Fibroblast of pulmonary artery (primary cell): ENCODE measurements around the gene GBP2.

Experiments used
- DNase-seq: peaks from one replicate; pipeline ENCODE4 v3.0.0-alpha.2; 2010; ENCODE audit warnings: low read depth
- H3K4me3 ChIP-seq: replicated peaks from 2 replicates; pipeline ENCODE4 v1.5.1; 2011; ENCODE audit warnings: low read depth, mild to moderate bottlenecking, control low read depth, low read length, moderate library complexity
- TF ChIP-seq, protein P1 (sequence below): IDR thresholded peaks from 2 replicates; pipeline ENCODE4 v1.5.1; 2011; ENCODE audit warnings: mild to moderate bottlenecking, control low read depth, low read length, inconsistent platforms; ENCODE audit errors: missing control alignments

Gene GBP2, protein sequence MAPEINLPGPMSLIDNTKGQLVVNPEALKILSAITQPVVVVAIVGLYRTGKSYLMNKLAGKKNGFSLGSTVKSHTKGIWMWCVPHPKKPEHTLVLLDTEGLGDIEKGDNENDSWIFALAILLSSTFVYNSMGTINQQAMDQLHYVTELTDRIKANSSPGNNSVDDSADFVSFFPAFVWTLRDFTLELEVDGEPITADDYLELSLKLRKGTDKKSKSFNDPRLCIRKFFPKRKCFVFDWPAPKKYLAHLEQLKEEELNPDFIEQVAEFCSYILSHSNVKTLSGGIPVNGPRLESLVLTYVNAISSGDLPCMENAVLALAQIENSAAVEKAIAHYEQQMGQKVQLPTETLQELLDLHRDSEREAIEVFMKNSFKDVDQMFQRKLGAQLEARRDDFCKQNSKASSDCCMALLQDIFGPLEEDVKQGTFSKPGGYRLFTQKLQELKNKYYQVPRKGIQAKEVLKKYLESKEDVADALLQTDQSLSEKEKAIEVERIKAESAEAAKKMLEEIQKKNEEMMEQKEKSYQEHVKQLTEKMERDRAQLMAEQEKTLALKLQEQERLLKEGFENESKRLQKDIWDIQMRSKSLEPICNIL

DNA sequence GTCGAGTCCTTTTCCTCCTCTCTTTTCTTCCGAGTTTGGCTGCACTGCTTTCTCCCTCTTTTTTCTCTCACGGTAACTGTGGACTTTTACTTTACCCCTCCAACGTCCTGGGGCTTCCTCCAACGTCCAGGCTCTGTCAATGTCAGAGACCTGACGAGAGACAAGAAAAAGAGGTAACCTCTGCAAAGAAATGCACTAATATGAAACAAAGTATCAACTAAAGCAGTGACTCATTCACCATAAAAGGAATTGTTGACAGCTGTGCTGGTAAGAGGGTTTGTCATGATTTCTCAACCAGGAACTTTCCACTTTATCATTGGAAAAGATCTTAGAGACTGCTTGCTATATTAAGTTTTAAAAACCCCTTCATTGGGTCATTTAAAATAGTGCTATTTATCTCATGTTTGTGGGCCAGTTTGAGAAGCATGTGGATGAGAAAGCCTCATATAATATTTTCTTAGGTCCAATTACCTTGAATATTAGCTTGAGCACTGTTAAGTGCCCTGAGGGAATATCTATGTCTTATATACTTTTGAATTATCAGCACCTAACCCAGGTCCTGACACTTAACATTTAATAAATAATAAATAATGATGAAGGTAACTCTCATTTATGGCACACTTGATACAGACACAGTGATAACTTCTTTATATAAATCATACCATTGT lies at the start of gene GBP2:
Gene GBP2 (minus strand): TSS at position 202 of the 668 bp plus-strand sequence. CDS start 4,148 bp downstream, outside the sequence.
- peak within 1 kb of the TSS; percentile 57 for H3K4me3 ChIP-seq
- TF ChIP-seq, protein P1, sequence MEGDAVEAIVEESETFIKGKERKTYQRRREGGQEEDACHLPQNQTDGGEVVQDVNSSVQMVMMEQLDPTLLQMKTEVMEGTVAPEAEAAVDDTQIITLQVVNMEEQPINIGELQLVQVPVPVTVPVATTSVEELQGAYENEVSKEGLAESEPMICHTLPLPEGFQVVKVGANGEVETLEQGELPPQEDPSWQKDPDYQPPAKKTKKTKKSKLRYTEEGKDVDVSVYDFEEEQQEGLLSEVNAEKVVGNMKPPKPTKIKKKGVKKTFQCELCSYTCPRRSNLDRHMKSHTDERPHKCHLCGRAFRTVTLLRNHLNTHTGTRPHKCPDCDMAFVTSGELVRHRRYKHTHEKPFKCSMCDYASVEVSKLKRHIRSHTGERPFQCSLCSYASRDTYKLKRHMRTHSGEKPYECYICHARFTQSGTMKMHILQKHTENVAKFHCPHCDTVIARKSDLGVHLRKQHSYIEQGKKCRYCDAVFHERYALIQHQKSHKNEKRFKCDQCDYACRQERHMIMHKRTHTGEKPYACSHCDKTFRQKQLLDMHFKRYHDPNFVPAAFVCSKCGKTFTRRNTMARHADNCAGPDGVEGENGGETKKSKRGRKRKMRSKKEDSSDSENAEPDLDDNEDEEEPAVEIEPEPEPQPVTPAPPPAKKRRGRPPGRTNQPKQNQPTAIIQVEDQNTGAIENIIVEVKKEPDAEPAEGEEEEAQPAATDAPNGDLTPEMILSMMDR = no peak
- peak; percentile 82 for DNase-seq

DNA sequence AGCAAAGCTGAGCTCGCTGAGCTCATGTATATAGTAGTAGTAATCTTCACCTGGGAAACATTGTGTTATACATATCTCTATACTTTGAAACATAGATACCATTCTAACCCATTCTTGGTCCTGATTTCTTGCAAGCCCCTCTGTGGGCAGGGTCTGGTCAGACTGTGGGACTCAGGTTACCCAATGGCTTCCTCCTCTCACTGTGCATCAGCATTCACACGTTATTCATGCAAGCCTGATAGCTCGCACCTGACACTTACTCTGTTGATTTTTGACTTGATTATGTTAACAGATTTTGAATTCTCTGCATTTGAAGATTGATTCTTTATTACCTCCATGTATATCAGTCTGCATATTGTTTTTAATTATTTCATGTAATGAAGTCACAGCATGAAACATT lies 48.6 kb upstream of the GBP2 start:
- DNase-seq = no peak
- TF ChIP-seq, protein P1 = no peak
- H3K4me3 ChIP-seq = no peak overlapping the region

DNA sequence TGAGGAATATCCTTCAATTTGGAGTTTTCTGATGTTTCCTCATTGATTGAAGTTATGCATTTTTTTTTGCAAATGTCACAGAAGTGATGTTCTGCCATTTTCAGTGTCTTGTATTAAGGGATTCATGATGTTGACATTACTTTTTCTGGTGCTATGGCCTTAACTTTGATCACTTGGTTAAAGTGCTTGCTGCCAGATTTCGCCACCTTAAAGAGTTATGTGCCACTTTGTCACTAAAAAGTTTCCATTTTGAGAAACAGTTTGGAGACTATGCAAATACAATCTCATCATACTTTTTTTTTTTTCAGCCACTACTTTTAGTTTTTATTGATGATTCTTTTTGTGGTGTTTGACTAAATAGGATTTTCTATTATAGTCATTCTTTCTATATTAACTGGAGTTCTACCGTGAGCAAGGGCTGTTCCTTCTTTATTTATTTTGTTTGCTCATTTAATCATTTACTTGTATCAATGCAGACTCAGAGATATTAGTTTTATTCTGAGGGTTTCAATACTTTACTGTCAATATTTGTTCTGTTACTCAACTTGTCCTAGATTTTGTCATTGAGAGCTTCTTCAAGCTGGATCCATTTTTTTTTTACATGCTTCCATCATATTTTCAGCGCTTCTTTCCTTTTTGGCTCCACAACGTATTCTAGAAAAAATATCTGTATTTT lies 46.7 kb upstream of the GBP2 start:
- no peak overlapping the region for H3K4me3 ChIP-seq
- no peak for DNase-seq
- TF ChIP-seq, protein P1 = no peak

DNA sequence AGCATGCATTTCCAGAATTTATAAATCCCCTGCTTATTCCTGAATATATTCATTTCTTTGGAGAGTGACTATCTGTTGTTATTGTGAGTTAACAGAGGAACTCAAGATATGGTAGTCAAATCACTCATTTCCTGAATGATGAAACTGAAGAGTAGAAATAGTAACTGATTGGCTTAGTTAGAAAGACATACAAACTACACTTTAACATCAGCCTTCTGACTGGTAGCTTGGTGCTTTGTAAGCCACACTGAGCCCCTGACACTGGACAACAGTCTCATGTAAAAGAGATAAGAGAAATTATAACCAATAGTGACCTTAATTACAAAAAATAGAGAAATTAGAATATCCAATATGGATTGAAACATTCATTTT lies 45.1 kb upstream of the GBP2 start:
- peak; percentile 54 for DNase-seq
- TF ChIP-seq, protein P1 = no peak
- H3K4me3 ChIP-seq = no peak overlapping the region

DNA sequence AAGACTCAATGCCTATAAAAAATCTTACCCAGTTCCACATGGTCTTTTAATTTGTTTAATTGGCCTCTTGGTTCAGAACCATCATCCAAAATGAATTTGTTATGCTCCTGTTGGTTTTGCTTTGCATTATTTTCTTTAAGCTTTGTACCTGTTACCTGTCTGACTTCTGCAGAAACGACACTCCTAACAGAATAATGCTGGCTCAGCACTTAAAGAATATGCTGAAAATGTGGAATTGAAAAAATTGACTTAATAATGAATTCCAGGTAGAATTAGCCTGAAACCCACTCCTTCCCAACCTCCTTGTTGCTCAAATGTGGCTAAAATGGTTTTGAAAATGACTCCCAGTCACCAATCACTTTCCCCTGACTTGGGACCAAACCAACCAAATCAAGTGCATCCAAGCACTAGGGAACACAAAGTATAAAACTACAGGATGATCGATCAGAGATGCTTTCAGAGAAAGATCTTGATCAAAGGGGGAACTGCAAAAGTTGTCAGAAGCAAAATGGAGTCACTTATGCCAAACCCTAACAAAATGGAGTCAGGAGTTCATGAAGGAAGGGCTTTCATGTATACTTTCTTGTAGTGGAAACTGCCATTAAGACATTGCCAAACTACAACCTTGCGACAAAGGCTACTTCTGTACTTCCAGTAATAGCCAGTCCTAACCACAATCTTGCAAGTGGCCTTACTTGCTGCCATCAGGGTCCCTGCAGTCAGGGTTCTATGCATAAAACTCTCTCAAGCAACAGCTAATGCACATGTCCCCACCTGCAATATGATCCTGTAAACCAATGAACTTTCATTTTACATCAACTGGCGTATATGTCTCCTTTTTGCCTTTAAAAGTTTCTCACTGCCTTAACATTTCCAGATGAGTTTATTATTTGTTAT lies 44.5 kb upstream of the GBP2 start:
- H3K4me3 ChIP-seq = no peak overlapping the region
- no peak for DNase-seq
- TF ChIP-seq, protein P1 = no peak

DNA sequence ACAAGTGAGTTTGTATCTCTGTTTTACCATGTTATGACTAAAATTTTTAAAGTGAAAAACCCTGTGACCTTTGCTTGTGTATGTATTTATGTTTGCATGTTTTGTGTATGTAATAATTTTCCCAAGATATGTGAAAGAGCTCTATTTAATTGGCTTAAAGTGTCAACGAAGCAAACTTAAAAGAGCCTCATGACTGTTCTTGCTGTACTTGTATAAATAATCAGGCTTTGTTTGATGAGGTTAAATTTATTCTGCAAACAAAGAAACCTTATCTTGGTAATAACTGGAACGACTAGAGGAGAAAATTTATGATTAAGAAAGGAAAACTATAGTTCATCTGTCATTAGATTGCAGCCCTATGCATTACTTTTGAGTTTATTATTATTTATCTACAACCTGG lies 43.3 kb upstream of the GBP2 start:
- TF ChIP-seq, protein P1 = no peak
- no peak for DNase-seq

More for the DNA sequence above, 43.3 kb upstream of the GBP2 start:
- H3K4me3 ChIP-seq = no peak overlapping the region
